ENCODE measurements around the gene FCHSD2.
"Not testable (repeated sequence)": the region's sequence is repeated elsewhere in the genome, so short reads cannot be mapped to it uniquely, and the experiment has no call there.

Gene FCHSD2

DNA sequence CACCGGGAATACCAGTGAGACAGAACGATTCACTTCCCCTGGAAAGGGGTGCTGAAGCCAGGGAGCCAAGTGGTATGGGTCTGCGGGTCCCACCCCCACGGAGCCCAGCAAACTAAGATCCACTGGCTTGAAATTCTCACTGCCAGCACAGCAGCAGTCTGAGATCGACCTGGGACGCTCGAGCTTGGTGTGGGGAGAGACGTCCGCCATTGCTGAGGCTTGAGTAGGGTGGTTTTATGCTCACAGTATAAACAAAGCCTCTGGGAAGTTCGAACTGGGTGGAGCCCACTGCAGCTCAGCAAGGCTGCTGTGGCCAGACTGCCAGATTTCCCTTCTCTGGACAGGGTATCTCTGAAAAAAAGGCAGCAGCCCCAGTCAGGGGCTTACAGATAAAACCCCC is 80.7 kb downstream of the FCHSD2 start:
- DNase-seq (ENCODE audit: low read depth, low spot score) = not testable (repeated sequence)

DNA sequence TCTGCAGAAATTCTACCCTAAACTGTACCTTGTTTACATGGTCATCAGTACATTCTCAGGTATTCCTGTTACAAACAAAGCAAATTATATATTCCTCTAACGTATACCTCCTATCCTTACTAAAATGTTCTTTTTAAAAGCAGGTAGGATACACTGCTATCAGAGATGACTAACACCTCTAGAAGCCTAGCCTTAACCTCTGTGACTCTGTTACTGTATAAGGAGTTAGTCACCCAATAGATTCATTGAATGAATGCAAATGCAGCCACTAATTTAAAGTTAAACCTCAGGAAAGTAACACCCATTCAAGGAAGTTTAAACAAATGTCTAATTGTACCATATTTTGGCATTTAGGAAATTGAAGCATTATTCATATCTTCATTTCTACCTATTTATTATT is 82.2 kb downstream of the FCHSD2 start:
- no peak for DNase-seq (ENCODE audit: low read depth, low spot score)

GRCh38 chr11:73058989-73059674 is 83.0 kb downstream of the FCHSD2 start:
- DNase-seq (ENCODE audit: low read depth, low spot score) = no peak

DNA sequence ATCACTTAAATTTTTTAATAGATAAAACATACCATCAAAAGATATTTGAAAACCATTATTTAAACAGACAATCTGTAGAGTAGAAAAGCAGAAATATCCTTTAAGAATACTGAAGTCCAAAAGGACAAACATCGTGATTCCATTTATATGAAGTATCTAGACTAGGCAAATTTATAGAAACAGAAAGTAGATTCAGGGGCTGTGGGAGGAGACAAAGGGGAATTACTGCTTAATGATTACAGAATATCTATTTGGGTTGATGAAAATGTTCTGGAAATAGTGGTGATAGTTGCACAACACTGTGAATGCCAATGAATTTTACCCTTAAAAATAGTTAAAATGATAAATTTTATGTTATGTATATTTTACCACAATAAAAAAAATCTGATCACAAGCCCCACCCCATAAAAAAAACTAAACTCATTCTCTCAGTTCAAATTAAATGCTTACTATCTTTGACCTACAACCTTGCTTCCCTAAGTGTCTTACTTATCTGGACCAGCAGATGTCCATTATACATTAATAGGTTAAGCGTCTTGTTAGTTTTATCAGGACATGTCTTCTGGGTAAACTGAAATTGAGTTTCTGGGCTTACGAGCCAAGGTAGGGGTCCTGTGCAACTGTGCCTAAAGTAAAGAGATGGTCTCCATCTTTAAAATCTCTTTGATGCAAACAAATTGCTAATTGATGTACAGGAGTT is 86.3 kb downstream of the FCHSD2 start:
- no peak for DNase-seq (ENCODE audit: low read depth, low spot score)

DNA sequence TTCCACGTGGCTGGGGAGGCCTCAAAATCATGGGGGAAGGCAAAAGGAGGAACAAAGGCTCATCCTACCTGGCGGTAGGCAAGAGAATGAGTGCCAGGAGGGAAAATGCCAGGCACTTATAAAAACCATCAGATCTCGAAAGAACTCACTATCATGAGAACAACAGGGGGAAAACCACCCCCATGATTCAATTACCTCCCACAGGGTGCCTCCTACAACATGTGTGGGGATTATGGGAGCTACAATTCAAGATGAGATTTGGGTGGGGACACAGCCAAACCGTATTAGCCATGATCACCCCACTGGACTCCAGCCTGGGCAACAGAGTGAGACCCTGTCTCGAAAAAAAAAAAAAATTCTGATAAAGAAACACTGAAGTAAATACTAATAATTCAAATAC is 87.1 kb downstream of the FCHSD2 start:
- no peak for DNase-seq (ENCODE audit: low read depth, low spot score)

- no peak for DNase-seq (ENCODE audit: low read depth, low spot score)
Observed at GRCh38 chr11:73053964-73054363, 88.2 kb downstream of the FCHSD2 start.

GRCh38 chr11:73048446-73048845 is 93.7 kb downstream of the FCHSD2 start:
- DNase-seq (ENCODE audit: low read depth, low spot score) = no peak

GRCh38 chr11:73047773-73048371 is 94.2 kb downstream of the FCHSD2 start:
- DNase-seq (ENCODE audit: low read depth, low spot score) = no peak

DNA sequence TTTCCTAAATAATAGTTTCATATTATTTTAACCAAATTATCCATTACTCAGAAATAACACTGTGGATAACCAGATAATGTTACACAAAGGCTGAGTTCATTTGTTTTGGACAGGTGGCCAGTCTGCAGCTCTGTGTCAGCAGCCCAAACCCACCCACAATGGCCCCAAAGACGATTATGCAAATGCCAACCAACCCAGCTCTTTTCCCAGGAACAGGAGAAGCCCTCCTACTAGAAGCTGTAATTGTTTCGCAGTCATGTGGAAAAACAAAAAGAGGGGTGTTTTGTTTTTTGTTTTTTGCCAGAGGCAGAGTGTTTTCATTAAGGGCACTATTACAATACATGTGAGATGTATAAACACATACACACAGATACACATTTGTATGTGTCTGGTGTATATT is 102.1 kb downstream of the FCHSD2 start:
- DNase-seq (ENCODE audit: low read depth, low spot score) = no peak

- DNase-seq (ENCODE audit: low read depth, low spot score) = no peak
Observed at GRCh38 chr11:73034777-73035176, 107.3 kb downstream of the FCHSD2 start.

- no peak for DNase-seq (ENCODE audit: low read depth, low spot score)
Observed at GRCh38 chr11:73034331-73034730, 107.8 kb downstream of the FCHSD2 start.

- no peak for DNase-seq (ENCODE audit: low read depth, low spot score)
Observed at GRCh38 chr11:73030130-73030529, 112.0 kb downstream of the FCHSD2 start.

DNA sequence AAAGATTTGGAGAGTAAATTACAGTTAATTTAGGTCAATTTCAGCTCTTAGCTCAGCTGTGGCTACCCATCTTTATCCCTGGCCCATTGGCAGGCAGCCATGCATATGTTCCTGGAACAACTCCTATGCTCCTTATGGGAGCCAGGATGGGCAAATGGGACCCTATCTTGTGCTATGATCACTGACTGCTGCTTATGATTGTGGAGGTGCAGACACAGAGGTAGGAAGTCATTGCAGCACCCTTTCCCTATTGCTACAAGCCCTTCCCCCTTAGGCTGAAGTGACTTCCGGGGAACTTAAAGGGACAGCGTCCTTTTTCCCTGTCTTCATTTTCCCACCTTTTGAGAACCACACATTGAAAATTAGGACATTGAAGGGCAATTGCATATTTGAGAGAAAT is 112.7 kb downstream of the FCHSD2 start:
- no peak for DNase-seq (ENCODE audit: low read depth, low spot score)

DNA sequence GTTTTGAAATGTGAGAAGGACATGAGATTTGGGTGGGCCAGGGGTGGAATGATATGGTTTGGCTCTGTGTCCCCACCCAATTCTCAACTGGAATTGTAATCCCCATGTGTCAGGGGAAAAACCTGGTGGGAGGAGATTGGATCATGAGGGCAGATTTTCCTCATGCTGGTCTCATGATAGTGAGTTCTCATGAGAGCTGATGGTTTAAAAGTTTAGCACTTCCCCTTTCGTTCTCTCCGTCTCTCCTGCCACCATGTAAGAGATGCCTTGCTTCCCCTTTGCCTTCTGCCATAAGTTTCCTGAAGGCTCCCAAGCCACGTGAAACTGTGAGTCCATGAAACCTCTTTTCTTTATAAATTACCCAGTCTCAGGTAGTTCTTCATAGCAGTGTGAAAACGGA is 113.5 kb downstream of the FCHSD2 start:
- DNase-seq (ENCODE audit: low read depth, low spot score) = no peak

- not testable (repeated sequence) for DNase-seq (ENCODE audit: low read depth, low spot score)
Observed at GRCh38 chr11:73027840-73028239, 114.3 kb downstream of the FCHSD2 start.

GRCh38 chr11:73024639-73025038 is 117.5 kb downstream of the FCHSD2 start:
- no peak for DNase-seq (ENCODE audit: low read depth, low spot score)

DNA sequence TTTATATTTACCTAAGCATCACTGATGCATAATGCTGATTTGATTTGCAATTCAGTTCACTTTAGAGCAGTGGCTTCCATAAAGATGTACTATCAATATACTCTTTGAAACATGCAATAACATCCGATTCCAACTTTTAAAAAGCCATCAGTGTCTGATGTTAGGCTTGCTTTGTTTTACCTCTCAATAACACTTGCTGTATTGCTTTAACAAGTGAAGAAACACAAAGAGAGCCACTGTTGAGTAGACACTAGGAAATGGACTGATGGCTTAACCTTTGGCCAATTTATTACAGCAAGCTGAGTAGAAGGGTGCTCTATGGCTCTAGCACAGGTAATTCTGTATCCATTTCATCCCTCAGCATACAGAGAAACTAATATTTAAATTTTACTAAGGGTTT is 122.1 kb downstream of the FCHSD2 start:
- no peak for DNase-seq (ENCODE audit: low read depth, low spot score)

DNA sequence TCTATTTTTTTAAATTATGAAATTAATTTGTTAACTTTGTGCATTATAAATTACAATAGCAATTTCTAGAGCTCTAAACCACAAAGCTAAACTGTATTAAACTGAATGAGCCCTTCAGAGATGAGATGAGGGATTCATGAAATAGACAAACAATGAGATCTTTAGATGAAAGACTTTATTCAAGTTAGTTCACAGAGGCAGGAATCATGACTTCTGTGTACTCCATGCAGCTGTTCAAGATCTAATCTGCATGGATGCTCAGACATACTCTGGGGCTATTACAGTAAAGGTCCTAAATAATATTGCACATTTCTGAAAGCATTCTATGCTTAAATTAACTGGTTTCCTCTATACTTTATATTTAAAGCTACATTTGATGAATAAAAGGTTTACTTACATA is 122.7 kb downstream of the FCHSD2 start:
- DNase-seq (ENCODE audit: low read depth, low spot score) = no peak

- no peak for DNase-seq (ENCODE audit: low read depth, low spot score)
Observed at GRCh38 chr11:73018856-73019255, 123.3 kb downstream of the FCHSD2 start.

DNA sequence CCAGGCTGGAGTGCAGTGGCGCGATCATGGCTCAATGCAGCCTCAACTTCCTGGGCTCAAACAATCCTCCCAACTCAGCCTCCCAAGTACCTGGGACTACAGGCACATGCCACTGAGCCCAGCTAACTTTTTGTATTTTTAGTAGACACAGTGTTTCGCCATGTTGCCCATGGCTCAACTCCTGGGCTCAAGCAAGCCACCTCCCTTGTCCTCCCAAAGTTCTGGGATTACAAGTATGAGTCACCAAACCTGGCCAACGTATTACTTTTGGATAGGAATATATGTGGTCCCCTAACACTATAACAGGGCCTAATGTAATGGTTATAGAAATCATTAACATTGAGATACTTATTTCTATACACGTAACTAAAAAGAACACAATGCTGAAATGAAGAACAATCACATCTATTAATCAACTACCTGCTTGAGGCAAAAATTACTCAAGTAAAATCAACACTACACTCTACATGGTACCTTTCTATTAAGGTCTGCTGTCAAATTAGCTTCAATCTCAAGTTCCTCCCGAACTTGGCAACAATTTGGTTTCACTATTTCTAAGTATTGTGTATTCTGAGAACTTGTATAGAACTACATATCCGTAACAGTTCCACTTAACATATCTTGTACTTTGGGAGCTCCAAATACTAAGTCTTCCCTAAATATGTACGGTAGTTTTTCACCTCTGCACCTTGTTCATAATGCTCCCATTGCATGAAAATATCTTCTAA is 124.9 kb downstream of the FCHSD2 start:
- no peak for DNase-seq (ENCODE audit: low read depth, low spot score)

- no peak for DNase-seq (ENCODE audit: low read depth, low spot score)
Observed at GRCh38 chr11:73013021-73013420, 129.1 kb downstream of the FCHSD2 start.

GRCh38 chr11:73012121-73012863 is 129.8 kb downstream of the FCHSD2 start:
- DNase-seq (ENCODE audit: low read depth, low spot score) = no peak
